GM06990 (cell line): ENCODE data around the gene KREMEN2.

Experiments used
- DNase-seq: peaks from one replicate; pipeline ENCODE4 v3.0.0-alpha.2; 2011; ENCODE audit not compliant: insufficient read length; ENCODE audit errors: extremely low read depth
- H3K27me3 ChIP-seq: replicated peaks from 2 replicates; pipeline ENCODE4 v1.6.0; 2011; ENCODE audit warnings: low read length; ENCODE audit not compliant: control insufficient read depth, insufficient read depth
- H3K36me3 ChIP-seq: 2 replicates; pipeline ENCODE4 v1.5.1; 2011; ENCODE audit warnings: low read length; ENCODE audit not compliant: control insufficient read depth, insufficient read depth
- H3K4me3 ChIP-seq: replicated peaks from 2 replicates; pipeline ENCODE4 v1.5.1; 2011; ENCODE audit warnings: low read depth, mild to moderate bottlenecking, control low read depth, low read length
- CTCF ChIP-seq: IDR thresholded peaks from 2 replicates; pipeline ENCODE4 v1.5.1; 2011; ENCODE audit warnings: low read length, control low read depth, mild to moderate bottlenecking, inconsistent platforms; ENCODE audit not compliant: insufficient read depth, poor library complexity, severe bottlenecking

Gene KREMEN2

GRCh38 chr16:2953706-2954627 lies 10.1 kb upstream of the KREMEN2 start:
- peak; percentile 66 for DNase-seq
- H3K36me3 ChIP-seq = no peaks in the 10 kb centered on the region
- H3K27me3 ChIP-seq = no peaks in the 10 kb centered on the region
- TF ChIP-seq CTCF = no peak
- H3K4me3 ChIP-seq = no peak overlapping the region

GRCh38 chr16:2954656-2955381 lies 9.3 kb upstream of the KREMEN2 start:
- Histone ChIP-seq H3K4me3 (no peak overlapping the region), H3K27me3 (no peaks in the 10 kb centered on the region), H3K36me3 (no peaks in the 10 kb centered on the region)
- peak; percentile 17 for DNase-seq
- no peak for TF ChIP-seq CTCF

- DNase-seq = peak; percentile 3
- no peak for TF ChIP-seq CTCF
- no peaks in the 10 kb centered on the region for H3K27me3 ChIP-seq
- no peaks in the 10 kb centered on the region for H3K36me3 ChIP-seq
- H3K4me3 ChIP-seq = no peak overlapping the region
Observed at GRCh38 chr16:2955438-2955778, 8.7 kb upstream of the KREMEN2 start.

- TF ChIP-seq CTCF = no peak
- peak; percentile 32 for DNase-seq
- H3K27me3 ChIP-seq = no peaks in the 10 kb centered on the region
- H3K4me3 ChIP-seq = no peak overlapping the region
- no peaks in the 10 kb centered on the region for H3K36me3 ChIP-seq
Observed at GRCh38 chr16:2955779-2956578, 8.1 kb upstream of the KREMEN2 start.

- no peak for TF ChIP-seq CTCF
- peak; percentile 17 for DNase-seq
- H3K4me3 ChIP-seq = no peak overlapping the region
- no peaks in the 10 kb centered on the region for H3K27me3 ChIP-seq
- no peaks in the 10 kb centered on the region for H3K36me3 ChIP-seq
Observed at GRCh38 chr16:2956579-2956956, 7.5 kb upstream of the KREMEN2 start.
